OCI-M1 (cell line): ENCODE measurements around the gene PRKCG.

ENCODE experiments used
- DNase-seq: peaks from one replicate; lab custom pipeline; 2025; lab: John Stamatoyannopoulos, UW

PRKCG gene

DNA sequence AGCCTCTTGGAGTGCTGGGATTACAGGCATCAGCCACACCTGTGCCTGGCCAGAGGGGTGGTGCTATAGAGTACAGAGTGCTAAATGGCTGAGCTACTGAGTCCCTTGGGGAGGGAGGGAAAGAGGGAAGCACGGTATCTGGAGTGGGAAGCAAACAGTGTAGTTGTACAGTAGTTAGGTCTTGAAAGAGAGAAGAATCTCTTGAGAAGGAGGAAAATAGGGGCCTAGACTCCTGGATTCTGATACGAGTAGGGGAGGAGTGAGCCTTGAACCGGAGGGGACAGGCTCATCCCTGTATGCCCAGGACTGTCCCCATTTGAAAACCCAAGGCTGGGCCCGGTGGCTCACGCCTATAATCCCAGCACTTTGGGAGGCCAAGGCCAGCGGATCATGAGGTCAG is 9.2 kb upstream of the PRKCG start:
- DNase-seq: no peak

DNA sequence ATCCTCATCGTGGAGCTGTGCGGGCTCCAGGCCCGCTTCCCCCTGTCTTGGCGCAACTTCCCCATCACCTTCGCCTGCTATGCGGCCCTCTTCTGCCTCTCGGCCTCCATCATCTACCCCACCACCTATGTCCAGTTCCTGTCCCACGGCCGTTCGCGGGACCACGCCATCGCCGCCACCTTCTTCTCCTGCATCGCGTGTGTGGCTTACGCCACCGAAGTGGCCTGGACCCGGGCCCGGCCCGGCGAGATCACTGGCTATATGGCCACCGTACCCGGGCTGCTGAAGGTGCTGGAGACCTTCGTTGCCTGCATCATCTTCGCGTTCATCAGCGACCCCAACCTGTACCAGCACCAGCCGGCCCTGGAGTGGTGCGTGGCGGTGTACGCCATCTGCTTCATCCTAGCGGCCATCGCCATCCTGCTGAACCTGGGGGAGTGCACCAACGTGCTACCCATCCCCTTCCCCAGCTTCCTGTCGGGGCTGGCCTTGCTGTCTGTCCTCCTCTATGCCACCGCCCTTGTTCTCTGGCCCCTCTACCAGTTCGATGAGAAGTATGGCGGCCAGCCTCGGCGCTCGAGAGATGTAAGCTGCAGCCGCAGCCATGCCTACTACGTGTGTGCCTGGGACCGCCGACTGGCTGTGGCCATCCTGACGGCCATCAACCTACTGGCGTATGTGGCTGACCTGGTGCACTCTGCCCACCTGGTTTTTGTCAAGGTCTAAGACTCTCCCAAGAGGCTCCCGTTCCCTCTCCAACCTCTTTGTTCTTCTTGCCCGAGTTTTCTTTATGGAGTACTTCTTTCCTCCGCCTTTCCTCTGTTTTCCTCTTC is 8.0 kb upstream of the PRKCG start:
- DNase-seq: no peak

- DNase-seq: no peak
Measured at GRCh38 chr19:53874606-53874990, 7.4 kb upstream of the PRKCG start.

DNA sequence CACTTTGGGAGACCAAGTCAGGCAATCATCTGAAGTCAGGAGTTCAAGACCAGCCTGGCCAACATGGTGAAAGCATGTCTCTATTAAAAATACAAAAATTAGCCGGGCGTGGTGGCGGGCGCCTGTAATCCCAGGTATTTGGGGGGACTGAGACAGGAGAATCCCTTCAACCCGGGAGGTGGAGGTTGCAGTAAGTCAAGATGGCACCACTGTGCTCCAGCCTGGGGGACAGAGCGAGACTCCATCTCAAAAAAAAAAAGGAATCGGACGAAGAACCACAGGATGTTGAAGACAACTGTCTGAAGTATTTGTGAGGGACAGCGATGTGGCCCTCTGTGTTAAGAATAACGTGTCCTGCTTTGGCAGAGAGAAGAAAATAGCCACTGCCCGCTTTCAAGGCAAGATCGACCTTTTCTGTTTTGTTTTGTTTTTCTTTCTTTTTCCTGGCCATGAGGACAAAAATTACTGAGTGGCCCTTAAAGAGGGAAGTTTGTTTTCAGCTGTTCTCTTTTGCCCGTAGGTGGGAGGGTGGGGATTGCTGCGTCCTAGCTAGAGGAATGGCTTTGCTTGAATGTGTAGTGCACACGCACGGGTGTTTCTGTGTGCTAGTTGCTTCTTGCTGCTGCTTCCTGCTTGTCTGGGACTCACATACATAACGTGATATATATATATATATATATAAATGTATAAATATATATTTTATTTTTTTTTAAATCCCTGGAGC is 6.2 kb upstream of the PRKCG start:
- no peak for DNase-seq

GRCh38 chr19:53876651-53877224 is 5.3 kb upstream of the PRKCG start:
- no peak for DNase-seq

- DNase-seq: peak; percentile 25
Measured at GRCh38 chr19:53877361-53877766, 4.6 kb upstream of the PRKCG start.

DNA sequence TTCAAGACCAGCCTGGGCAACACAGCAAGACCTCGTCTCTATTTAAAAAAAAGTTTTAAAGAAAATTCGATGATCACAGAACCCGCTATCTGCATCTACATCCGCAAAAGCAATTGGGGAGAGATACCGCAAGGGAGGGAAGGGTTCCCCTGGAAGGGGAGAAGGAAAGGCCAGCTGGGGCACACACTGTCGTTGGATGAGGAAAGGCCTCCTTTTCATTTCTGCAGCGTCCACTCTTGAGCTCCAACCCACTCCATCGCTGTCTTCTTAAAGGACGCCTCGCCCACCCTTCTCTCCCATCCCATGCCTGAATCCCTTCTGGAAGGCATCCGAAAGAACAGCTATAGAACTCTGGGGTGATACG is 3.2 kb upstream of the PRKCG start:
- DNase-seq: no peak

- DNase-seq: peak; percentile 97
Measured at GRCh38 chr19:53879140-53880081, 2.6 kb upstream of the PRKCG start.

- DNase-seq: no peak
Measured at GRCh38 chr19:53880711-53881481, 1.1 kb upstream of the PRKCG start.

DNA sequence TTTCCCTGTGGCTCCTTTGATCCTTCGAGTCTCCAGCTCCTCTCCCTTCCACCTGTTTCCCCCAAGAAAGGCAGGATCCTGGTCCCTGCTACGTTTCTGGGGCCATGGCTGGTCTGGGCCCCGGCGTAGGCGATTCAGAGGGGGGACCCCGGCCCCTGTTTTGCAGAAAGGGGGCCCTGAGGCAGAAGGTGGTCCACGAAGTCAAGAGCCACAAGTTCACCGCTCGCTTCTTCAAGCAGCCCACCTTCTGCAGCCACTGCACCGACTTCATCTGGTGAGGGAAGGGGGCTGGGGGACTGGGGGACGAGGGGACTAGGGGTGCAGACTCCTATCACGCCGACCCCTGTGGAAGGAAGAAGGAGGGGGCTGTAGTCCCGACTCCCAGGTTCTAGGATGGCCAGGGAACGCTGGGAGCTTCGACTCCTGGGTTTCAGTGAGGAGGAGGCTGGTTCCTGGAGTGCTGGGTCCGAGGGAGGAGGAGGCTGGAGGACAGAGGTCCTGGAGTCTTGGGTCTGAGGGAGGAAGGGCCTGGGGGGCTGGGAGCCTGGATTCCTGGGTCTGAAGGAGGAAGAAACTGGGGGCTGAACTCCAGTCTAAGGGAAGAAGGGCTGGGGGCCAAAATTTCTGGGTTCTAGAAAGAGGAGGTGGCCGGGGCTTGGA is 524 bp downstream of the PRKCG start:
- no peak for DNase-seq

- no peak for DNase-seq
Measured at GRCh38 chr19:53883231-53883661, 1.2 kb downstream of the PRKCG start.

- DNase-seq: no peak
Measured at GRCh38 chr19:53883741-53884140, 1.7 kb downstream of the PRKCG start.

DNA sequence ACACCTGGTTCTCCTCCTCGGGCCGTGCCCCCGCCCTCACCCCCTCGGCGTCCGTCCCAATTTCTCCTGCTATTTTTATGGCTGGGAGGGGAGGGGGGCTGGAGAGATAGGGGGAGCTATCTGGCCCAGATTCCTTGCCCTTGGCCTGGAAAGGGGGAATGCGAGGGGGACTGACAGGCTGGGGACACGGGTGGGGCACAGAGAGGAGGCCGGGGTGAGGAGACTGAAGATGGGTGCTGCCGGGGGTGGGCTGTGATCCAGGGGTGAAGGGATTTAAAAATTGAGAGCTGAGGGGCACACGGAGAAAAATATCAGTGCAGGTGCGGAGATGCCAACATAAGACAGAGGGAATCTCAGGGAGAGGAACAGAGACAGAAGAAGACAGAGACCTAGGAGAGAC is 2.3 kb downstream of the PRKCG start:
- no peak for DNase-seq

DNA sequence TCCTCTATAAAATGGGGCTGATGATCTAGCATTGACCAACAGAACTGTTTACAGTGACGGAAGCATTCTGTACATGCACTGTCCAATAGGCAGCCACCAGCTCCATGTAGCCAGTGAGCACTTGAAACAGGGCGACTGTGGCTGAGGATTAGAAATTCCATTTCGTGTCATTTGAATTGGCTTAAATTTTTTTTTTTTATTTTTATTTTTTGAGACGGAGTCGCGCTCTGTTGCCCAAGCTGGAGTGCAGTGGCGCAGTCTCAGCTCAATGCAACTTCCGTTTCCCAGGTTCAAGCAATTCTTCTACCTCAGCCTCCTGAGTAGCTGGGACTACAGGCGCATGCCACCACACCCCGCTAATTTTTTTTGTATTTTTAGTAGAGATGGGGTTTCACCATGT is 3.0 kb downstream of the PRKCG start:
- no peak for DNase-seq

- no peak for DNase-seq
Measured at GRCh38 chr19:53892301-53892980, 10.4 kb downstream of the PRKCG start.

DNA sequence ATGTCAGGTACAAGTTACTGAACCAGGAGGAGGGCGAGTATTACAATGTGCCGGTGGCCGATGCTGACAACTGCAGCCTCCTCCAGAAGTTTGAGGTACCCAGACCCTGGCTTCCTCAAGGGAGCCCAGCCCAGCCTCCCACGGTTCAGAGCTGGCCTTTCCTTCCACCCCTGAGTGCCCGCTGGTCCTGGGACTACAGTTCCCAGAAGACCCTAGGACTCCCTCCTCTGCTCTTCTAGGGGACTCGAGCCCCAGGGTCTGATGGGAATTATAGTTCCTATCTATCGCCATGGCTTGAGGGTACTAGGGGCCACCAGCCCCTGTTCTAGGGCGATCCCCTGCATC is 11.0 kb downstream of the PRKCG start:
- peak; percentile 36 for DNase-seq

- DNase-seq: no peak
Measured at GRCh38 chr19:53894707-53895106, 12.7 kb downstream of the PRKCG start.

DNA sequence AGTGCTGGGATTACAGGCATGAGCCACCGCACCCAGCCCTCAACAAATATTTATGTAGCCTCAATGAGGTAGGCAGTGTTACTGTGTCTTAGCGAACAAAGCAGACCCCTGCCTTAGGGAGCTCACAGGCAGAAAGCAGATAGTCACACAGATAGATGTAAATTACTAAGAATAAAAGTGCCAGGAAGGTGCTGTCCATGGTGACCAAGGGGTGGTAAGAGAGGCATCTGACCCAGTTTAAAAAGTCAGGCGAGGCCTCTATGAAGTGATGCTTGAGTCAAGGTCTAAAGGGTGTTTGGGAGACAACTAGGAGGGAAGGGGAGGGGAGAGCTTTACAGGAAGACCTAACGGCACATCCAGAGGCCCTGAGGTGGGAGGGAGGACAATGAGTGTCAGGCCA is 14.7 kb downstream of the PRKCG start:
- DNase-seq: no peak

- DNase-seq: no peak
Measured at GRCh38 chr19:53897459-53897858, 15.5 kb downstream of the PRKCG start.

DNA sequence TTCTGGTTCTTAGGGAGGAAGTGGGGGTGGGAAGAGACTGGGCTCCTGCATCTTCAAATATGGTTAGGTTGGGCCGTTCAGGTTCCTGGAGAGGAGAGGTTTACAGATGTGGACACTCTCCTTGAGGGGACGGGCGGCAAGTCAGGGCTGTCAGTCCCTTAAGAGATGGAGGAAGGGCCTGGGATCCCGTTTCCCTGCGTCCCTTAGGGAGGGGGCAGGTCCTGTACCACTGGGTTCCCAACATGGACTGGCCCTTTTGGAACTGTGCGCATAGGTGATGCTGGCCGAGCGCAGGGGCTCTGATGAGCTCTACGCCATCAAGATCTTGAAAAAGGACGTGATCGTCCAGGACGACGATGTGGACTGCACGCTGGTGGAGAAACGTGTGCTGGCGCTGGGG is 16.2 kb downstream of the PRKCG start:
- DNase-seq: no peak
